Astrocyte (in vitro differentiated cells and primary cell): Measurements from ENCODE around the gene ENTHD1. TPM values are rescaled to one million over a fixed set of nuclear protein-coding genes. Genes with fewer than 3 reads are reported as not detected.

ENCODE experiments used
- DNase-seq: peaks from one replicate; pipeline ENCODE4 v3.0.0-alpha.2; 2010; ENCODE audit warnings: low read depth
- FAIRE-seq: peaks from 2 replicates; lab custom pipeline; 2011; peaks lifted over from hg19 to GRCh38; lab: Jason Lieb, UNC
- H2AFZ ChIP-seq: 2 replicates; pipeline ENCODE4 v1.6.0; 2012; ENCODE audit warnings: low read depth, low read length, inconsistent platforms
- H3K27ac ChIP-seq: 2 replicates; pipeline ENCODE4 v1.5.1; 2011; ENCODE audit warnings: low read depth, low read length, inconsistent platforms
- H3K27me3 ChIP-seq: 2 replicates; pipeline ENCODE4 v1.6.0; 2011; ENCODE audit warnings: low read length, inconsistent platforms; ENCODE audit not compliant: insufficient read depth
- H3K36me3 ChIP-seq: 2 replicates; pipeline ENCODE4 v1.5.1; 2011; ENCODE audit warnings: low read length, inconsistent platforms; ENCODE audit not compliant: insufficient read depth
- H3K4me1 ChIP-seq: 2 replicates; pipeline ENCODE4 v1.5.1; 2011; ENCODE audit warnings: low read length, inconsistent platforms; ENCODE audit not compliant: insufficient read depth
- H3K4me2 ChIP-seq: 2 replicates; pipeline ENCODE4 v1.6.0; 2012; ENCODE audit warnings: low read length, inconsistent platforms
- H3K4me3 ChIP-seq: 2 replicates; pipeline ENCODE4 v1.5.1; 2011; ENCODE audit warnings: low read depth, mild to moderate bottlenecking, low read length, inconsistent platforms; ENCODE audit not compliant: insufficient read depth
- H3K79me2 ChIP-seq: 2 replicates; pipeline ENCODE4 v1.6.0; 2012; ENCODE audit warnings: mild to moderate bottlenecking, low read length, inconsistent platforms; ENCODE audit not compliant: insufficient read depth
- H3K9ac ChIP-seq: 2 replicates; pipeline ENCODE4 v1.6.0; 2012; ENCODE audit warnings: mild to moderate bottlenecking, low read length, inconsistent platforms
- H3K9me3 ChIP-seq: 2 replicates; pipeline ENCODE4 v1.5.1; 2012; ENCODE audit warnings: low read depth, mild to moderate bottlenecking, low read length, inconsistent platforms; ENCODE audit not compliant: insufficient read depth
- H4K20me1 ChIP-seq: 2 replicates; pipeline ENCODE4 v1.6.0; 2012; ENCODE audit warnings: low read length, inconsistent platforms; ENCODE audit not compliant: insufficient read depth
- H3K27ac Mint-ChIP-seq: one replicate; pipeline ENCODE4 v1.8.0; 2021; ENCODE audit warnings: mild to moderate bottlenecking, mixed read lengths; ENCODE audit not compliant: unreplicated experiment
- H3K27me3 Mint-ChIP-seq: one replicate; pipeline ENCODE4 v1.8.0; 2021; ENCODE audit warnings: low read depth, mixed read lengths; ENCODE audit not compliant: unreplicated experiment
- H3K36me3 Mint-ChIP-seq: one replicate; pipeline ENCODE4 v1.8.0; 2021; ENCODE audit warnings: low read depth, mixed read lengths; ENCODE audit not compliant: unreplicated experiment
- H3K4me1 Mint-ChIP-seq: one replicate; pipeline ENCODE4 v1.8.0; 2021; ENCODE audit warnings: low read depth, mixed read lengths; ENCODE audit not compliant: unreplicated experiment
- H3K4me3 Mint-ChIP-seq: one replicate; pipeline ENCODE4 v1.8.0; 2021; ENCODE audit warnings: mild to moderate bottlenecking, moderate library complexity, mixed read lengths; ENCODE audit not compliant: unreplicated experiment
- H3K9me3 Mint-ChIP-seq: one replicate; pipeline ENCODE4 v1.8.0; 2021; ENCODE audit warnings: mild to moderate bottlenecking, mixed read lengths; ENCODE audit not compliant: unreplicated experiment
- EZH2 ChIP-seq: IDR thresholded peaks from 2 replicates; pipeline ENCODE4 v1.6.1; 2012; ENCODE audit warnings: mild to moderate bottlenecking, low read length, inconsistent platforms; ENCODE audit not compliant: insufficient read depth
- total RNA-seq: library from RNA; stranded (reverse); gene quantifications from 2 replicates; pipeline ENCODE4 v1.2.1, GENCODE V29; 2021
- TF ChIP-seq, protein P1 (sequence below): IDR thresholded peaks from 2 replicates; pipeline ENCODE4 v1.5.1; 2011; ENCODE audit warnings: low read depth, mild to moderate bottlenecking, inconsistent platforms, low read length, moderate library complexity; ENCODE audit not compliant: insufficient read depth

ENTHD1 gene
- total RNA-seq, 1 donor from 2014 or later, result not detected

DNA sequence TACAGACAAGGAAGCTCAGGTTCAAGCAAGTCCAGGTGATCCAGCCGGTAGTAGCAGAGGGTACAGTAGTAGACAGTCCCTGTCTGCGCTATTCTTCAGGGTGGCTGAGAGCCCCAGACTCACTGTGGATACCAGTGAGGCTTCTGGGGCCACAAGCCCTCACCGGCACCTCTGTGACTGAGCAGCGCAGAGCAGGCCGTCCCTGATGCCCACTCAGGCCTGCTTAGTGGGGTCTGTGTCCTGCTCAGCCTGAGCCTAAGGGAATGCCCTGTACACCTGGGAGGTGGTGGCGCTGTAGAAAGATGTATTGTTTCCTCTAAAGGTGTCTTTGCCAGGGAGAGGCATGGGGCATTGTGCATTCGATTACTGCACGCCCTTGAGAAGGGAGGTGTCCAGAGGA is 179.2 kb downstream of the ENTHD1 start:
- Histone ChIP-seq H3K4me3 (no peak overlapping the region), H3K79me2 (no peaks in the 10 kb centered on the region), H3K4me2 (no peak overlapping the region), H3K9ac (no peak overlapping the region), H4K20me1 (no peaks in the 10 kb centered on the region), H3K9me3 (no peaks in the 10 kb centered on the region), H3K4me1 (no peaks in the 10 kb centered on the region), H2AFZ (no peak overlapping the region), H3K27ac (no peak overlapping the region), H3K36me3 (no peaks in the 10 kb centered on the region), H3K27me3 (peaks cover 22% of the 10 kb centered on the region)
- Mint-ChIP-seq H3K4me1 (no peaks in the 10 kb centered on the region), H3K4me3 (no peak overlapping the region), H3K27ac (no peak overlapping the region), H3K9me3 (no peaks in the 10 kb centered on the region), H3K27me3 (peaks cover 52% of the 10 kb centered on the region), H3K36me3 (no peaks in the 10 kb centered on the region)
- TF ChIP-seq EZH2, result no peak
- FAIRE-seq (no peak), DNase-seq (no peak)

DNA sequence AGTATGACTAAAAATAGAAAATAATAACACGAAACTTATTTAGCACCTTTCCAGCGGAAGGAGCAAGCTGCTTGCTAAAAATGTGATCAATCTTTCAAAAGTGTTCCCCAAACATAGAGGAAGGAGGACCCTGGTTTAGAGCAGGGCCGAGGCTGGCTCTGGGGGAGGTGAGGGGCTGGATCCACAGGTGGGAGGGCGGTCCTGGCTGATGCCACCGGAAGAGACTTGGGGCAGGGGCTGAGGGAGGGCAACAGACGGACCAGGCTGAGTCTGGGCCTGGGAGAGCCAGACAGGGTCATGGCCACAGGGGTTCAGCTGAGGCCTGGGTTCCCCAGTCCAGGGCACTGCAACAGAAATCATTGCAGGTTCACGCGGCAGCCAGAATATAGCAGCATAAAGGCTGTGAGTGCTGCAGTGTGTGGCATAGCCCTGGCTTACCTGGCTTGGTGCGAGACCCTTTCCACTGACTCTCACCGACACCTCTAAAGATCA is 179.7 kb downstream of the ENTHD1 start:
- peaks cover 26% of the 10 kb centered on the region for H3K27me3 ChIP-seq
- FAIRE-seq, result no peak
- DNase-seq, result no peak
- peaks cover 53% of the 10 kb centered on the region for H3K27me3 Mint-ChIP-seq
- no peak overlapping the region for H3K4me3 ChIP-seq
- H3K9ac ChIP-seq, result no peak overlapping the region
- H4K20me1 ChIP-seq, result no peaks in the 10 kb centered on the region
- H3K27ac Mint-ChIP-seq, result no peak overlapping the region
- H3K4me3 Mint-ChIP-seq, result no peak overlapping the region
- no peak overlapping the region for H3K4me2 ChIP-seq
- no peak for TF ChIP-seq EZH2
- TF ChIP-seq, protein P1, sequence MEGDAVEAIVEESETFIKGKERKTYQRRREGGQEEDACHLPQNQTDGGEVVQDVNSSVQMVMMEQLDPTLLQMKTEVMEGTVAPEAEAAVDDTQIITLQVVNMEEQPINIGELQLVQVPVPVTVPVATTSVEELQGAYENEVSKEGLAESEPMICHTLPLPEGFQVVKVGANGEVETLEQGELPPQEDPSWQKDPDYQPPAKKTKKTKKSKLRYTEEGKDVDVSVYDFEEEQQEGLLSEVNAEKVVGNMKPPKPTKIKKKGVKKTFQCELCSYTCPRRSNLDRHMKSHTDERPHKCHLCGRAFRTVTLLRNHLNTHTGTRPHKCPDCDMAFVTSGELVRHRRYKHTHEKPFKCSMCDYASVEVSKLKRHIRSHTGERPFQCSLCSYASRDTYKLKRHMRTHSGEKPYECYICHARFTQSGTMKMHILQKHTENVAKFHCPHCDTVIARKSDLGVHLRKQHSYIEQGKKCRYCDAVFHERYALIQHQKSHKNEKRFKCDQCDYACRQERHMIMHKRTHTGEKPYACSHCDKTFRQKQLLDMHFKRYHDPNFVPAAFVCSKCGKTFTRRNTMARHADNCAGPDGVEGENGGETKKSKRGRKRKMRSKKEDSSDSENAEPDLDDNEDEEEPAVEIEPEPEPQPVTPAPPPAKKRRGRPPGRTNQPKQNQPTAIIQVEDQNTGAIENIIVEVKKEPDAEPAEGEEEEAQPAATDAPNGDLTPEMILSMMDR, result no peak
- H3K9me3 Mint-ChIP-seq, result no peaks in the 10 kb centered on the region
- no peaks in the 10 kb centered on the region for H3K79me2 ChIP-seq
- no peaks in the 10 kb centered on the region for H3K4me1 Mint-ChIP-seq
- H2AFZ ChIP-seq, result no peak overlapping the region
- H3K27ac ChIP-seq, result no peak overlapping the region
- H3K4me1 ChIP-seq, result no peaks in the 10 kb centered on the region
- no peaks in the 10 kb centered on the region for H3K9me3 ChIP-seq
- H3K36me3 ChIP-seq, result no peaks in the 10 kb centered on the region
- no peaks in the 10 kb centered on the region for H3K36me3 Mint-ChIP-seq

DNA sequence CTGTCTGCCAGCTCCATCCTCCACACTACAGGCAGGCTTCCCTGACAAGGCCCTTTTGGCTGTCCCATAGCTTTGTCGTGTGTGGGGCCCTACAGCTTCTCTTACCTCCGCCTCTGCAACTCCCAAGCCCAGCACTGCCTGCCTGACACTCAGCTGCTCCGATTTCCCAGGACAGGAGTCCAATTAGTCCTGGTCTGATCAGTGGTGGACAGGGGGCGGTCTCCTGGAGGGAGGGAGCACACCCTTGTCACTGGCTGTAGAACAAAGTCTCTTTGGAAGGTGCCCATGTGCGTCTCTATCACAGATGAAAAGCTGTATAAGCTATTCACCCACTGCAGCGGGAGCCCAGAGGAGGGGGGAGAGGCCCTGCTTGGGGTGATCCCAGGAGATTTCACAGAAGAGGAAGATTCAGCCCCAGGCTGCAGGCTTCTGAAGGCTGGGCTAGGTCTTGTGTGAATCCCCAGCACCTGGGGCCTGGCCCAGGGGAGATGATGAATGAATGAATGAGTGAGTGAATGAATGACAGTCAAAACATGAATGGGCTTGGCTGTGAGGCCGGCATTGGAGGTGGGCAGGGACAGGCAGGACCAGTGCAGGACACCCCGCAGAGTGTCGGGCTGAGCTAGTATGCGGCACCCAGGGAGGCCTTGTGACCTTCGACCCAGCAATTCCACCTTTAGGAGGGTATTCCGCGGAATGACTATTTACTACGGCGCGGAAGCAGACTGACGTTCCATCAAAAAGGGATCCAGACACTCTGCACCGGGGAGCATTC is 180.6 kb downstream of the ENTHD1 start:
- Mint-ChIP-seq H3K9me3 (no peaks in the 10 kb centered on the region), H3K27me3 (peaks cover 58% of the 10 kb centered on the region), H3K27ac (no peak overlapping the region), H3K4me3 (no peak overlapping the region), H3K36me3 (no peaks in the 10 kb centered on the region), H3K4me1 (no peaks in the 10 kb centered on the region)
- H3K27me3 ChIP-seq, result peaks cover 26% of the 10 kb centered on the region
- FAIRE-seq (no peak), DNase-seq (no peak)
- H3K79me2 ChIP-seq, result no peaks in the 10 kb centered on the region
- H3K4me3 ChIP-seq, result no peak overlapping the region
- H3K9me3 ChIP-seq, result no peaks in the 10 kb centered on the region
- TF ChIP-seq, protein P1, result no peak
- no peak for TF ChIP-seq EZH2
- no peak overlapping the region for H3K9ac ChIP-seq
- no peaks in the 10 kb centered on the region for H4K20me1 ChIP-seq
- H3K27ac ChIP-seq, result no peak overlapping the region
- no peaks in the 10 kb centered on the region for H3K4me1 ChIP-seq
- H3K36me3 ChIP-seq, result no peaks in the 10 kb centered on the region
- H3K4me2 ChIP-seq, result no peak overlapping the region
- H2AFZ ChIP-seq, result no peak overlapping the region
